Karpas-422 (cell line): ENCODE results near the gene PARP9. TPM values are rescaled to one million over a fixed set of nuclear protein-coding genes. Genes with fewer than 3 reads are reported as not detected.
A peak's percentile ranks its signal among the peaks of the same experiment; 100 is the strongest.

Source experiments
- DNase-seq: peaks from one replicate; pipeline ENCODE4 v3.0.0-alpha.2; 2015
- H2AFZ ChIP-seq: fragments of 200-600 bp; sonication (generic); 2 replicates; pipeline ENCODE4 v1.6.1; 2014; ENCODE audit warnings: antibody characterized with exemption, low read length, mixed read lengths
- H3K27ac ChIP-seq: fragments of 200-600 bp; sonication (generic); 2 replicates; pipeline ENCODE4 v1.5.1; 2014; ENCODE audit warnings: mild to moderate bottlenecking, low read length, moderate library complexity
- H3K27me3 ChIP-seq: fragments of 200-600 bp; sonication (generic); 2 replicates; pipeline ENCODE4 v1.6.1; 2014; ENCODE audit warnings: low read length, mixed read lengths
- H3K36me3 ChIP-seq: fragments of 200-600 bp; sonication (generic); 2 replicates; pipeline ENCODE4 v1.6.1; 2014; ENCODE audit warnings: low read length, mixed read lengths; ENCODE audit not compliant: insufficient read depth
- H3K4me1 ChIP-seq: fragments of 200-600 bp; sonication (generic); 2 replicates; pipeline ENCODE4 v1.6.1; 2014; ENCODE audit warnings: mild to moderate bottlenecking, low read length, mixed read lengths
- H3K4me2 ChIP-seq: fragments of 200-600 bp; sonication (generic); 2 replicates; pipeline ENCODE4 v1.6.1; 2014; ENCODE audit warnings: low read length, low read depth, mild to moderate bottlenecking; ENCODE audit not compliant: poor library complexity, severe bottlenecking
- H3K4me3 ChIP-seq: fragments of 200-600 bp; sonication (generic); 2 replicates; pipeline ENCODE4 v1.5.1; 2014; ENCODE audit warnings: mild to moderate bottlenecking, antibody characterized with exemption, low read length, mixed read lengths
- H3K79me2 ChIP-seq: fragments of 200-600 bp; sonication (generic); 2 replicates; pipeline ENCODE4 v1.6.1; 2014; ENCODE audit warnings: mild to moderate bottlenecking, low read length, mixed read lengths
- H3K9ac ChIP-seq: fragments of 200-600 bp; sonication (generic); 2 replicates; pipeline ENCODE4 v1.6.0; 2014; ENCODE audit warnings: low read length
- H3K9me2 ChIP-seq: fragments of 200-600 bp; sonication (generic), shearing (Covaris generic); replicated peaks from 2 replicates; pipeline ENCODE4 v1.6.0; 2014; ENCODE audit warnings: mild to moderate bottlenecking, low read length, moderate library complexity; ENCODE audit not compliant: insufficient read depth
- H3K9me3 ChIP-seq: fragments of 300-700, 200-600 bp; sonication (generic); 2 replicates; pipeline ENCODE4 v1.6.1; 2014; ENCODE audit warnings: low read length, mixed read lengths
- H4K20me1 ChIP-seq: fragments of 200-600 bp; sonication (generic); 2 replicates; pipeline ENCODE4 v1.6.1; 2014; ENCODE audit warnings: mild to moderate bottlenecking, antibody characterized with exemption, low read length, low read depth; ENCODE audit not compliant: insufficient read depth
- total RNA-seq: library from RNA; depleted of rRNA; stranded (reverse); fragments of >200 nt; shearing (Covaris generic); gene quantifications from 2 replicates; pipeline ENCODE4 v1.2.3, GENCODE V29; 2014; ENCODE audit warnings: low replicate concordance

PARP9 gene
- total RNA-seq, 1 experiment from 2014 or later, result 24.4 TPM

DNA sequence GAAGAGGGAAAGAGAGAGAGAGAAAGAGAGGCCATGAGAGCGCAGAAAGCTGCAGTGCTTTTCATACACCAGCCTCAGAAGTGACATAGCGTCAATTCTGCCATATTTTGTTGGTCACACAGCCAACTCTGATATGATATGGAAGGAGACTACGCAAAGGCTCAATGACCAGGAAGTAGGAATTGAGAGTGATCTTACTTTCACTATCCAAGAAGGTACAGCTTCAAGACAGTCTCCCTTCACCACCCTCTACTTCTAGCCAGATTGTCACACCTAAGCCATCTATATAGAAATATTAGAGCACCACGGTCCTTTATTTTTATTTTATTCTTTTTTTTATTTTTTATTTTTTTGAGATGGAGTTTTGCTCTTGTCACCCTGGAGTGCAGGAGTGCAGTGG is 34.5 kb upstream of the PARP9 start:
- H3K9me3 ChIP-seq, result no peaks in the 10 kb centered on the region
- H3K4me1 ChIP-seq, result peaks cover 63% of the 10 kb centered on the region
- no peaks in the 10 kb centered on the region for H3K36me3 ChIP-seq
- no peak overlapping the region for H2AFZ ChIP-seq
- no peak for DNase-seq
- H3K27me3 ChIP-seq, result no peaks in the 10 kb centered on the region
- no peak overlapping the region for H3K4me3 ChIP-seq
- H3K79me2 ChIP-seq, result no peaks in the 10 kb centered on the region
- H3K27ac ChIP-seq, result peak overlapping the region; percentile 85; the same call in 1 of the 2 replicates
- H4K20me1 ChIP-seq, result no peaks in the 10 kb centered on the region
- H3K9ac ChIP-seq, result no peak overlapping the region
- no peaks in the 10 kb centered on the region for H3K9me2 ChIP-seq
- H3K4me2 ChIP-seq, result no peak overlapping the region

DNA sequence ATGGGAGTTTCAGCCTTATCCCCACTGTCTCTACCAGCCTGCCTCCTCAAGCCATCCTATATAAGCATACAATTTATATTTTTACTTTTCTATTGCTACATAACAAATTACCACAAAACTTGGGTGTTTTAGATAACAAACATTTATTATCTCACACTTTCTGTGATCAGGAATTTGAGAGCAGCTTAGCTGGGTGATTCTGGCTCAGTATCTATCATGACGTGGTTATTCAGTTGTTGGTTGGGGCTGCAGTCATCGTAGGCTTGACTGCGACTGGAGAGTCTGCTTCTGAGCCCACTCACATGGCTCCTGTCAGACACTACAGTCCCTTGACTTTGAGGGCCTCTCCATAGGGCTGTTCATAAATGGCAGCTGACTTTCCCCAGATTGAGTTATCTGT is 34.1 kb upstream of the PARP9 start:
- no peaks in the 10 kb centered on the region for H3K27me3 ChIP-seq
- no peak for DNase-seq
- H3K79me2 ChIP-seq, result no peaks in the 10 kb centered on the region
- peak overlapping the region; percentile 29; the same call in 1 of the 2 replicates for H3K27ac ChIP-seq
- peaks cover 61% of the 10 kb centered on the region for H3K4me1 ChIP-seq
- no peaks in the 10 kb centered on the region for H3K9me3 ChIP-seq
- no peak overlapping the region for H3K4me3 ChIP-seq
- H3K9ac ChIP-seq, result no peak overlapping the region
- no peaks in the 10 kb centered on the region for H4K20me1 ChIP-seq
- H2AFZ ChIP-seq, result no peak overlapping the region
- H3K36me3 ChIP-seq, result no peaks in the 10 kb centered on the region
- H3K9me2 ChIP-seq, result no peaks in the 10 kb centered on the region
- no peak overlapping the region for H3K4me2 ChIP-seq

DNA sequence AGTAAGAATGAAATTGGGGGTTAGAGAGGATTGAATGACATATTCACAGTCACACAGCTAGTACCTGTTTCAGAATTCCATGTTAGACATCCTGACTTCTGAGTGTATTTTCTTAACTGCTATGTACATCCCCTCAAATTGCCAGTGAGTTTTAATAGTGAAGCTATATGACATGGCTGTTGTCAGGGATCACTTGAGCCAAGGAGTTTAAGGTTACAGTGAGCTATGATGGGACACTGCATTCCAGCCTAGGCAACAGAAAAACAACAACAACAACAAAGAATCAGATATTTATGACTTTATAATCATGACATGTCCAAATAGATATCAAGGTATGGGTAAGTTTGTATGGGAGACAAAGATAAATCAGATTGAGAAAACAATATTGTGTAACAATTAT is 29.9 kb upstream of the PARP9 start:
- Histone ChIP-seq H2AFZ (no peak overlapping the region), H3K9ac (no peak overlapping the region), H3K4me1 (peaks cover 30% of the 10 kb centered on the region), H3K9me2 (no peaks in the 10 kb centered on the region), H3K36me3 (no peaks in the 10 kb centered on the region), H3K79me2 (peaks cover 2% of the 10 kb centered on the region; the same call in 1 of the 2 replicates), H3K27me3 (no peaks in the 10 kb centered on the region), H3K4me2 (no peak overlapping the region), H3K9me3 (no peaks in the 10 kb centered on the region), H4K20me1 (no peaks in the 10 kb centered on the region), H3K27ac (no peak overlapping the region), H3K4me3 (no peak overlapping the region)
- no peak for DNase-seq

DNA sequence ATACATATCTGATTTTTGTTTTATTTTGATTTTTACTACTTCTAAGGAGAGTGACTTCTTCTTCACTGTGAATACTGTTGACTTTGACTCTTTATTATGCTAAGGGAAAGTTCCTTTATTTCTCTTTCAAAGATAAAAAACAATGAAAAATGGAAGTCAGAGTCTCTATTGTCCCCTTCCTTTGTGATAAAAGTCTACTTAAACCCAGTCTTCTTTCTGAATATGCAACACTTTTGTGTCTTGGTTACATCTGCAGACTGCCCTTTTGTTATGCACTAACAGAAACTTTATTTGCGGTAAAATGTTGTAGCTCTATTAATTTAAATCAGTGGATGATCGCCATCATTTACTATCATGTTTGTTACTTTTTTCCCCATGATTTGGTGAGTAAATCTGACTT is 26.5 kb upstream of the PARP9 start:
- DNase-seq, result no peak

DNA sequence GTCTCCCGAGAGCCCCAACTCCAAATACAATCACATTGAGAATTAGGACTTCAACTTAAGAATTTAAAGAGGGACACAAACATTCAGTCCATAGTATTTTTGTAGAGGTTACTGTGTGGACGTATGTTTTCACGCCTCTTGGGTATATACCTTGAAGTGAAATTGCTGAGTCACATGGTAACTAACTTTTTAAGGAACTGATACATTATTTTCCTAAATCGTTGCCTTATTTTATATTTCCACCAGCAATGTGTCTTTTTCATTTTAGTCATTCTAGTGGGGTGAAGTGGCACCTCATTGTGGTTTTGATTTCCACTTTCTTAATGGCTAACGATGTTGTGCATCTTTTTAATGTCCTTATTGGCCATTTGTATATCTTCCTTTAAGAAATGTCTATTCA is 25.2 kb upstream of the PARP9 start:
- no peaks in the 10 kb centered on the region for H3K9me3 ChIP-seq
- H3K79me2 ChIP-seq, result peaks cover 24% of the 10 kb centered on the region; the same call in 1 of the 2 replicates
- no peak overlapping the region for H3K4me3 ChIP-seq
- no peak overlapping the region for H3K9ac ChIP-seq
- H3K27me3 ChIP-seq, result no peaks in the 10 kb centered on the region
- peak overlapping the region; percentile 33 for H3K4me2 ChIP-seq
- H3K9me2 ChIP-seq, result no peaks in the 10 kb centered on the region
- H2AFZ ChIP-seq, result peak overlapping the region; percentile 17; the same call in 1 of the 2 replicates
- no peaks in the 10 kb centered on the region for H4K20me1 ChIP-seq
- DNase-seq, result peak; percentile 57
- H3K27ac ChIP-seq, result peak overlapping the region; percentile 46
- H3K36me3 ChIP-seq, result no peaks in the 10 kb centered on the region
- peaks cover 38% of the 10 kb centered on the region for H3K4me1 ChIP-seq

More for the DNA sequence above, 26.5 kb upstream of the PARP9 start:
- H3K9me2 ChIP-seq, result no peaks in the 10 kb centered on the region
- H3K4me3 ChIP-seq, result no peak overlapping the region
- H3K9ac ChIP-seq, result no peak overlapping the region
- no peak overlapping the region for H3K4me2 ChIP-seq
- no peak overlapping the region for H2AFZ ChIP-seq
- no peaks in the 10 kb centered on the region for H3K36me3 ChIP-seq
- no peaks in the 10 kb centered on the region for H3K27me3 ChIP-seq
- H3K4me1 ChIP-seq, result peaks cover 43% of the 10 kb centered on the region
- no peak overlapping the region for H3K27ac ChIP-seq
- peaks cover 20% of the 10 kb centered on the region; the same call in 1 of the 2 replicates for H3K79me2 ChIP-seq
- H3K9me3 ChIP-seq, result no peaks in the 10 kb centered on the region
- H4K20me1 ChIP-seq, result no peaks in the 10 kb centered on the region

DNA sequence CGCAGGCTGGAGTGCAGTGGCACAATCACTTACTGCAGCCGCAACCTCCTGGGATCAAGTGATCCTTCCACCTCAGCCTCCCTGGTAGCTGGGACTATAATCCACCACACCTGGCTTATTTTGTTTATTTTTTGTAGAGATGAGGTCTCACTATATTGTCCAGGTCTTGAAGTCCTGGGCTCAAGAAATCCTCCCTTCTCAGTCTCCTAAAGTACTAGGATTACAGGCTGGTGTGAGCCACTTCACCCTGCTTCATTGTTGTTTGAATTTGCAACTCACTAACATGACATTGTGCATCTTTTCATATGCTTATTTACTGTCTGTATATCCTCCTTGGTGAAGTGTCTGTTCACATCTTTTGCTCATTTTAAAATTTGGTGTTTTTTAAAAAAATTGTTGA is 23.5 kb upstream of the PARP9 start:
- H3K27ac ChIP-seq, result no peak overlapping the region
- H3K4me1 ChIP-seq, result peaks cover 35% of the 10 kb centered on the region
- H3K4me3 ChIP-seq, result no peak overlapping the region
- no peaks in the 10 kb centered on the region for H3K27me3 ChIP-seq
- DNase-seq, result no peak
- H2AFZ ChIP-seq, result no peak overlapping the region
- no peak overlapping the region for H3K4me2 ChIP-seq
- no peaks in the 10 kb centered on the region for H4K20me1 ChIP-seq
- no peak overlapping the region for H3K9ac ChIP-seq
- no peaks in the 10 kb centered on the region for H3K9me2 ChIP-seq
- no peaks in the 10 kb centered on the region for H3K9me3 ChIP-seq
- H3K36me3 ChIP-seq, result no peaks in the 10 kb centered on the region
- H3K79me2 ChIP-seq, result peaks cover 26% of the 10 kb centered on the region; the same call in 1 of the 2 replicates

DNA sequence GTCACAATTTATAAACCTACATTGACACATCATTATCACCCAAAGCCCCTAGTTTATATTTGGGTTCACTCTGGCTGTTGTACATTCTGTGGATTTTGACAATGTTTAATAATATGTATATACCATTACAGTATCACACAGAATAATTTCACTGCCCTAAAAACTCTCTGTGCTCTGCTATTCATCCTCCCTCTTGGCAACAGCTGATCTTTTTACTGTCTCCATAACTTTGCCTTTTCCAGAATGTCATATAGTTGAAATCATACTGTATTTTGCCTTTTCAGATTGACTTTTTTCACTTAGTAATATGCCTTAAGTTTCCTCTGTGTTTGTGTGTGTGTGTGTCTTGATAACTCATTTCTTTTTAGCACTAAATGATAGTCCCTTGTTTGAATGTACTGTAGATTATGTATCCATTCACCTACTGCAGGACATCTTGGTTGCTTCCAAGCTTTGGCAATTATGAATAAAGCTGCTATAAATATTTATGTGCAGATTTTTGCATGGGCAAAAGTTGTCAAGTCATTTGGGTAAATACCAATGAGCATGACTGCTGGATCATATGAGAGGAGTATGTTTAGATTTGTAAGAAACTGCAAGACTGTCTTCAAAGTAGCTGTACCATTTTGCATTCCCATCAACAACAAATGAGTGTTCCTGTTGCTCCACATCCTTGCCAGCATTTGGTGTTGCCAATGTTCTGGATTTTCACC is 22.8 kb upstream of the PARP9 start:
- H3K79me2 ChIP-seq, result peaks cover 30% of the 10 kb centered on the region

DNA sequence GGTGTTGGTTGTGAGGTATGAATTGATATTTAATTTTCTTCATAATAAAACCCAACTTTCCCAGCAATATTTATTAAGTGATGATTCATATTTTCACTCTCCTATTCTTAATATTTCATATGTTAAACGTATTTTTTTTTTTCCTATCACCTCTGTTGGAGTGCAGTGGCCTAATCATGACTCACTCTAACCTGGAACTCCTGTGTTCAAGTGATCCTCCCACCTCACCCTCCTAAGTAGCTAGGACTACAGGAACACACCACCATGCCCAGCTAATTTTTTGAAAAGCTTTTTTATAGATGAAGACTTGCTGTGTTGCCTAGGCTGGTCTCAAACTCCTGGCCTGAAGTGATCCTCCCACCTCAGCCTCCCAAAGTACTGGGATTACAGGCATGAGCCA is 22.0 kb upstream of the PARP9 start:
- no peak overlapping the region; the same call in 1 of the 2 replicates for H3K27ac ChIP-seq
- H3K9me2 ChIP-seq, result no peaks in the 10 kb centered on the region
- H3K9me3 ChIP-seq, result peaks cover 12% of the 10 kb centered on the region
- no peak overlapping the region for H3K4me3 ChIP-seq
- no peak overlapping the region for H2AFZ ChIP-seq
- peaks cover 39% of the 10 kb centered on the region for H3K79me2 ChIP-seq
- H4K20me1 ChIP-seq, result no peaks in the 10 kb centered on the region
- no peak overlapping the region for H3K4me2 ChIP-seq
- DNase-seq, result no peak
- H3K36me3 ChIP-seq, result 0 out of 2 replicates have a peak, but pooled peaks cover 5% of the 10 kb centered on the region
- H3K27me3 ChIP-seq, result no peaks in the 10 kb centered on the region
- H3K4me1 ChIP-seq, result peaks cover 35% of the 10 kb centered on the region
- no peak overlapping the region for H3K9ac ChIP-seq

More for the DNA sequence above, 22.8 kb upstream of the PARP9 start:
- H4K20me1 ChIP-seq, result no peaks in the 10 kb centered on the region
- no peak for DNase-seq
- H3K27ac ChIP-seq, result peak overlapping the region; percentile 31
- H3K36me3 ChIP-seq, result 0 out of 2 replicates have a peak, but pooled peaks cover 4% of the 10 kb centered on the region
- H3K4me3 ChIP-seq, result no peak overlapping the region
- H3K9me2 ChIP-seq, result no peaks in the 10 kb centered on the region
- peaks cover 35% of the 10 kb centered on the region for H3K4me1 ChIP-seq
- no peak overlapping the region for H3K4me2 ChIP-seq
- H3K9me3 ChIP-seq, result peaks cover 4% of the 10 kb centered on the region; the same call in 1 of the 2 replicates
- no peak overlapping the region for H3K9ac ChIP-seq
- no peak overlapping the region for H2AFZ ChIP-seq
- H3K27me3 ChIP-seq, result no peaks in the 10 kb centered on the region
